ENCODE measurements around the gene MFSD8. TPM values are rescaled to one million over a fixed set of nuclear protein-coding genes. Genes with fewer than 3 reads are reported as not detected.
"Not testable (repeated sequence)": the region's sequence is repeated elsewhere in the genome, so short reads cannot be mapped to it uniquely, and the experiment has no call there.

The MFSD8 gene
- polyA plus RNA-seq, 1 donor: 15.4 TPM

- DNase-seq (ENCODE audit: low read depth): not testable (repeated sequence)
Observed at GRCh38 chr4:127931836-127932235, 33.1 kb downstream of the MFSD8 start.

- DNase-seq (ENCODE audit: low read depth): no peak
Observed at GRCh38 chr4:127930175-127930574, 34.8 kb downstream of the MFSD8 start.

GRCh38 chr4:127925720-127926119 is 39.3 kb downstream of the MFSD8 start:
- not testable (repeated sequence) for DNase-seq (ENCODE audit: low read depth)

GRCh38 chr4:127922226-127922625 is 42.7 kb downstream of the MFSD8 start:
- no peak for DNase-seq (ENCODE audit: low read depth)

- DNase-seq (ENCODE audit: low read depth): no peak
Observed at GRCh38 chr4:127920521-127920920, 44.5 kb downstream of the MFSD8 start.

GRCh38 chr4:127917151-127917550 is 47.8 kb downstream of the MFSD8 start:
- DNase-seq (ENCODE audit: low read depth): no peak

- no peak for DNase-seq (ENCODE audit: low read depth)
Observed at GRCh38 chr4:127916512-127916911, 48.5 kb downstream of the MFSD8 start.

- DNase-seq (ENCODE audit: low read depth): no peak
Observed at GRCh38 chr4:127905029-127905428, 59.9 kb downstream of the MFSD8 start.

GRCh38 chr4:127899682-127900081 is 65.3 kb downstream of the MFSD8 start:
- DNase-seq (ENCODE audit: low read depth): not testable (repeated sequence)

- DNase-seq (ENCODE audit: low read depth): no peak
Observed at GRCh38 chr4:127896528-127896927, 68.4 kb downstream of the MFSD8 start.

- DNase-seq (ENCODE audit: low read depth): no peak
Observed at GRCh38 chr4:127896069-127896468, 68.9 kb downstream of the MFSD8 start.

- no peak for DNase-seq (ENCODE audit: low read depth)
Observed at GRCh38 chr4:127889903-127890302, 75.1 kb downstream of the MFSD8 start.

GRCh38 chr4:127888559-127888958 is 76.4 kb downstream of the MFSD8 start:
- DNase-seq (ENCODE audit: low read depth): no peak

- no peak for DNase-seq (ENCODE audit: low read depth)
Observed at GRCh38 chr4:127881563-127881864, 83.5 kb downstream of the MFSD8 start.

- DNase-seq (ENCODE audit: low read depth): peak; percentile 99
Observed at GRCh38 chr4:127880763-127881562, 84.0 kb downstream of the MFSD8 start, which contains the start of gene PLK4. Gene PLK4, plus strand, starts transcription at chr4:127880893. Its CDS starts 242 bp downstream, at chr4:127881135.

GRCh38 chr4:127875791-127876190 is 89.2 kb downstream of the MFSD8 start:
- DNase-seq (ENCODE audit: low read depth): no peak

GRCh38 chr4:127870688-127871087 is 94.3 kb downstream of the MFSD8 start:
- DNase-seq (ENCODE audit: low read depth): no peak

- DNase-seq (ENCODE audit: low read depth): no peak
Observed at GRCh38 chr4:127870281-127870680, 94.7 kb downstream of the MFSD8 start.

- DNase-seq (ENCODE audit: low read depth): no peak
Observed at GRCh38 chr4:127868196-127868595, 96.8 kb downstream of the MFSD8 start.

Other genes with a start within 250 kb of the MFSD8 start
- not detected for gene SLC25A31, start 234.8 kb downstream of the MFSD8 start, polyA plus RNA-seq (ENCODE audit: insufficient read length)
- gene HSPA4L, start 182.9 kb downstream of the MFSD8 start, polyA plus RNA-seq (ENCODE audit: insufficient read length): 9.0 TPM
- gene PLK4, start 84.3 kb downstream of the MFSD8 start, polyA plus RNA-seq (ENCODE audit: insufficient read length): 8.9 TPM
- 18.2 TPM for gene ABHD18, start 233 bp upstream of the MFSD8 start, polyA plus RNA-seq (ENCODE audit: insufficient read length)
- 23.3 TPM for gene LARP1B, start 96.1 kb upstream of the MFSD8 start, polyA plus RNA-seq (ENCODE audit: insufficient read length)

Data from forelimb muscle (tissue), 1 donor.